HL-60 (cell line): ENCODE data around the gene DDX24.

Source experiments
- GABPA ChIP-seq: IDR thresholded peaks from 2 replicates; pipeline ENCODE4 v1.6.1; 2012; ENCODE audit warnings: low read depth
- POLR2AphosphoS5 ChIP-seq: IDR thresholded peaks from 2 replicates; pipeline ENCODE4 v1.6.1; 2012; ENCODE audit warnings: low read depth
- REST ChIP-seq: IDR thresholded peaks from 2 replicates; pipeline ENCODE4 v1.6.1; 2012; ENCODE audit warnings: low read depth; ENCODE audit not compliant: insufficient replicate concordance
- TF ChIP-seq, protein P1 (sequence below): IDR thresholded peaks from one replicate; pipeline ENCODE4 v1.5.1; 2011; ENCODE audit warnings: low read length, control low read depth, inconsistent platforms; ENCODE audit not compliant: insufficient read depth

DNA sequence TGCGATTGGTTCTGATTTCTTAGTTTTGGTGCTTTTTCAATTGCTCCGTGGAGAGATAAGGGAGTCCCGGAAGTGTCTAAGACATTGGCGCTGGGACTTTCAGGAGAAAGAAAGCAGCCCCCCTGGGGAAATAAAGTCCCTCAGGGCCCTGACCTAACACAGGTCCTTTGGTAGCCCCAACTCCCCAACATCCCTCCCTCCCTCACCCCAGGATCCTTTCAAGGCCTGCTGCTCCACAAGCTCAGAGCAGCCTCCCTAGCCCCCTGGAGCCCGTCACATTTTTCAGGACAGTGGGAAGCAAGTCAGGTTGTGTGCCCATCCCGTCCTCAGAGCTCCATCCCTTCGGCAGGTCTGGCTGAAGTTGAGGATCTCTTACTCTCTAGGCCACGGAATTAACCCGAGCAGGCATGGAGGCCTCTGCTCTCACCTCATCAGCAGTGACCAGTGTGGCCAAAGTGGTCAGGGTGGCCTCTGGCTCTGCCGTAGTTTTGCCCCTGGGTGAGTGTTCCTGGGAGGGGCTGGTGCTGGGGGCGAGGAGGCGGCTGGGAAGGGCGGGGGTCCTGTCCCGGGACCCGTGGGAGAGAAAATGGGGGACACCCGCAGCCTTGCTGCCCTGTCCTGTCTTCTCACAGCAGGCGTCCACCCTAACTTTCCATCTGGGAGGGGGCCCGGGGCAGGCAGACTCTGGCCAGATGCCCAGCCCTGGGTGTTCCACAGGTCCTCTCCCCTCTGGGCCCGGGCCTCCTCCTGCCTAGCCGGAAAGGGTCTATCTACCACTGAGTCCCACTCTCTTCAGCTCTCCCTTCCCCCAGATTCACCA is 30.5 kb upstream of the DDX24 start:
- TF ChIP-seq, protein P1, sequence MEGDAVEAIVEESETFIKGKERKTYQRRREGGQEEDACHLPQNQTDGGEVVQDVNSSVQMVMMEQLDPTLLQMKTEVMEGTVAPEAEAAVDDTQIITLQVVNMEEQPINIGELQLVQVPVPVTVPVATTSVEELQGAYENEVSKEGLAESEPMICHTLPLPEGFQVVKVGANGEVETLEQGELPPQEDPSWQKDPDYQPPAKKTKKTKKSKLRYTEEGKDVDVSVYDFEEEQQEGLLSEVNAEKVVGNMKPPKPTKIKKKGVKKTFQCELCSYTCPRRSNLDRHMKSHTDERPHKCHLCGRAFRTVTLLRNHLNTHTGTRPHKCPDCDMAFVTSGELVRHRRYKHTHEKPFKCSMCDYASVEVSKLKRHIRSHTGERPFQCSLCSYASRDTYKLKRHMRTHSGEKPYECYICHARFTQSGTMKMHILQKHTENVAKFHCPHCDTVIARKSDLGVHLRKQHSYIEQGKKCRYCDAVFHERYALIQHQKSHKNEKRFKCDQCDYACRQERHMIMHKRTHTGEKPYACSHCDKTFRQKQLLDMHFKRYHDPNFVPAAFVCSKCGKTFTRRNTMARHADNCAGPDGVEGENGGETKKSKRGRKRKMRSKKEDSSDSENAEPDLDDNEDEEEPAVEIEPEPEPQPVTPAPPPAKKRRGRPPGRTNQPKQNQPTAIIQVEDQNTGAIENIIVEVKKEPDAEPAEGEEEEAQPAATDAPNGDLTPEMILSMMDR: no peak
- TF ChIP-seq POLR2AphosphoS5 (no peak), REST (no peak), GABPA (no peak)
